DOHH2 (cell line): ENCODE results near the gene IGFL2.

Experiments used
- H3F3A ChIP-seq: fragments of 200-600 bp; sonication (generic), shearing (Covaris generic); 2 replicates; pipeline ENCODE4 v1.6.0; 2016; ENCODE audit warnings: antibody characterized with exemption, mild to moderate bottlenecking; ENCODE audit not compliant: control insufficient read depth, insufficient read depth
- H3K27ac ChIP-seq: fragments of 200-600 bp; sonication (generic); 2 replicates; pipeline ENCODE4 v1.5.1; 2014; ENCODE audit warnings: low read depth, mild to moderate bottlenecking, low read length, moderate library complexity
- H3K27me3 ChIP-seq: fragments of 200-600 bp; sonication (generic); 2 replicates; pipeline ENCODE4 v1.6.1; 2014; ENCODE audit warnings: mild to moderate bottlenecking, low read length, mixed read lengths; ENCODE audit not compliant: control insufficient read depth
- H3K36me3 ChIP-seq: fragments of 200-600 bp; sonication (generic); 2 replicates; pipeline ENCODE4 v1.6.1; 2014; ENCODE audit warnings: mild to moderate bottlenecking, low read length, moderate library complexity, mixed read lengths; ENCODE audit not compliant: control insufficient read depth
- H3K4me1 ChIP-seq: fragments of 200-600 bp; sonication (generic); 2 replicates; pipeline ENCODE4 v1.6.1; 2014; ENCODE audit warnings: mild to moderate bottlenecking, low read length, mixed read lengths; ENCODE audit not compliant: control insufficient read depth
- H3K4me2 ChIP-seq: fragments of 200-600 bp; sonication (generic); 2 replicates; pipeline ENCODE4 v1.6.0; 2014; ENCODE audit warnings: mild to moderate bottlenecking, low read length, moderate library complexity
- H3K4me3 ChIP-seq: fragments of 200-600 bp; sonication (generic); 2 replicates; pipeline ENCODE4 v1.5.1; 2014; ENCODE audit warnings: mild to moderate bottlenecking, low read length, mixed read lengths
- H3K79me2 ChIP-seq: fragments of 200-600 bp; sonication (generic); 2 replicates; pipeline ENCODE4 v1.6.1; 2014; ENCODE audit warnings: mild to moderate bottlenecking, low read length, mixed read lengths; ENCODE audit not compliant: control insufficient read depth
- H3K9me2 ChIP-seq: fragments of 200-600 bp; sonication (generic); replicated peaks from 2 replicates; pipeline ENCODE4 v1.6.1; 2014; ENCODE audit warnings: mild to moderate bottlenecking, low read length, mixed read lengths; ENCODE audit not compliant: control insufficient read depth
- H3K9me3 ChIP-seq: fragments of 200-600 bp; sonication (generic); 2 replicates; pipeline ENCODE4 v1.6.1; 2014; ENCODE audit warnings: antibody characterized with exemption, low read length, mixed read lengths; ENCODE audit not compliant: control insufficient read depth, insufficient read depth
- H4K20me1 ChIP-seq: fragments of 200-600 bp; sonication (generic); 2 replicates; pipeline ENCODE4 v1.6.0; 2014; ENCODE audit warnings: low read depth, mild to moderate bottlenecking, antibody characterized with exemption, low read length, moderate library complexity; ENCODE audit not compliant: control insufficient read depth, insufficient read depth
- CTCF ChIP-seq: fragments of 200-600 bp; sonication (generic); IDR thresholded peaks from one replicate; pipeline ENCODE4 v1.5.1; 2014; ENCODE audit warnings: antibody characterized with exemption, mild to moderate bottlenecking, low read depth, low read length; ENCODE audit not compliant: poor library complexity, severe bottlenecking
- EZH2phosphoT487 ChIP-seq: fragments of 200-600 bp; sonication (generic); IDR thresholded peaks from 2 replicates; pipeline ENCODE4 v1.6.1; 2017; ENCODE audit warnings: borderline replicate concordance, mild to moderate bottlenecking, antibody characterized with exemption, low read length, moderate library complexity, mixed read lengths

Gene IGFL2

DNA sequence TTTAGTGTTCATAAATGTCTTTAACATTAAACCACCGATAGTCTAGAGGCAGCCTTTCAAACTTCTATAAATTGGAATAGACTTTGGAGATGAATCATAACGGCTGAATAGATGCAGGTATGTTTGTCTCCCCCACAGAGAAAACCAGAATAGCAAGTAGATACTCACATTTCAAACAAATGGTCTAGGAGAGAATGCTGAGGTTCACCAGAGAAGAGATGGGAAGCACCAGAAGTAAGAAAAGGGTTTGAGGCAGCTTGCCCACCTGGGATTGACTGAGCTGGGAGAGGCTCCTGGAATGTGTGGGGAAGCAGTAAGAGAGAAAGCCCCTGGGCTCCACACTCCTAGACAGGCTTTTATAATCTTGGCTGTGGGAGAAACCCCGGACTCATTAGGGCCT, 29.9 kb upstream of the IGFL2 start:
- H3K9me3 ChIP-seq: no peaks in the 10 kb centered on the region
- H3F3A ChIP-seq: no peaks in the 10 kb centered on the region
- H3K9me2 ChIP-seq: no peaks in the 10 kb centered on the region
- H3K4me2 ChIP-seq: no peak overlapping the region
- H3K27ac ChIP-seq: no peak overlapping the region
- no peaks in the 10 kb centered on the region for H3K36me3 ChIP-seq
- H3K4me3 ChIP-seq: no peak overlapping the region
- no peaks in the 10 kb centered on the region for H3K4me1 ChIP-seq
- TF ChIP-seq EZH2phosphoT487 (no peak), CTCF (no peak)
- H3K79me2 ChIP-seq: no peaks in the 10 kb centered on the region
- H4K20me1 ChIP-seq: no peaks in the 10 kb centered on the region
- H3K27me3 ChIP-seq: peaks cover 4% of the 10 kb centered on the region; the same call in 1 of the 2 replicates

DNA sequence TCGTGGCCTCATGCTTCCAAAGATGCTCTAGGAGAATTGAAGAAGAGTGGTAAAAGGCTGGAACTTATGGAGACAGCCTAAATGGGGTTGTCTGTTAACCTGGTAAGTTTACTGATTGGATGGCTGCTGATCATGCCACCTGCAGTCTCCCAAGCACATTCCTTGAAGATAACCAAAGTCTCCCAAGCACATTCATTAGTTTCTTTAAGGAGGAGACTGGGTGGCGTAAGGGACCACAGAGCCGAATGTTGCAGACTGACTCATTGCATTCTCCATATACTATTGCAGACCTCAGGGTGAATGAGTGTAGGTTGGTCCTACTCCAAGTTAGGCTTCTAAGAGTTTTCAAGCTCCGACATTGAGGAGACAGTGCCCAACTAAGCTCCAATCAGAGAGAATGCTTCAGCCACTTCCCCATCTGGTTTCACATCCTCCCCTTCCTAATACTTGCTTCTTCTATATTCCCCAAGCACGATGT, 23.4 kb upstream of the IGFL2 start, which contains the start of gene IGFL3:
IGFL3 (minus strand) TSS at position 51 of the 478 bp plus-strand sequence; CDS start at position 12, 39 bp downstream.
- Histone ChIP-seq H3K27ac (no peak within 1 kb of the TSS), H3K36me3 (no peaks in the 10 kb centered on the region), H3K79me2 (no peaks in the 10 kb centered on the region), H3K9me3 (no peaks in the 10 kb centered on the region), H3F3A (no peaks in the 10 kb centered on the region), H3K9me2 (no peaks in the 10 kb centered on the region), H3K4me3 (no peak within 1 kb of the TSS), H3K27me3 (peaks cover 32% of the 10 kb centered on the region), H3K4me2 (no peak within 1 kb of the TSS), H4K20me1 (no peaks in the 10 kb centered on the region), H3K4me1 (no peaks in the 10 kb centered on the region)
- no peak for TF ChIP-seq CTCF
- TF ChIP-seq EZH2phosphoT487: no peak

DNA sequence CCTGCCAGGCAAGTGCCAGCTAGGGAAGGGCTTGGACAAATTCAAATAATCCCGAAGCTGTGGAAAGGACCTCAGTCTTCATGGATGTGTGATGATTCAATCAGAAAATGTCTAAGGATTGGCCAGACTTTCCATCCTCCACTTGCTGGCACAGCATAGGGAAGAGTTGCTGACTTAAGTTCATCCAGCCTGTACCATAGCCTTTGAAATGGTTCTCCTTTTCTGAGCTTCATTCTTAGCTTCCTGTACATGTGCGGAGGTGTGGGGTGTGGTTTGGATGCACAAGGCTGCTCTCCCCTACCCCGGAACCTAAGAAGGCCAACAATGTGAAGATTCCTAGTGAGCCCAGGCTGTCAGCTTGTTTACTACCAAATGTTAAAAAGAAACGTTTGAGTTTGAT, 22.6 kb upstream of the IGFL2 start:
- Histone ChIP-seq H3F3A (no peaks in the 10 kb centered on the region), H3K27me3 (peaks cover 37% of the 10 kb centered on the region), H4K20me1 (no peaks in the 10 kb centered on the region), H3K27ac (no peak overlapping the region), H3K4me3 (no peak overlapping the region), H3K4me2 (no peak overlapping the region), H3K4me1 (no peaks in the 10 kb centered on the region), H3K36me3 (no peaks in the 10 kb centered on the region), H3K9me2 (no peaks in the 10 kb centered on the region), H3K79me2 (no peaks in the 10 kb centered on the region), H3K9me3 (no peaks in the 10 kb centered on the region)
- TF ChIP-seq EZH2phosphoT487: no peak
- TF ChIP-seq CTCF: no peak
